ENCODE data around the gene DNM3.

Gene DNM3

GRCh38 chr1:172244865-172245264, 403.6 kb downstream of the DNM3 start:
- no peaks in the 10 kb centered on the region for H3F3A ChIP-seq (ENCODE audit: insufficient read depth, low read length)
- H3K4me3 ChIP-seq (ENCODE audit: low read length): no peak overlapping the region
- no peaks in the 10 kb centered on the region for H3K4me1 ChIP-seq (ENCODE audit: low read length)
- no peak overlapping the region for H3K9ac ChIP-seq (ENCODE audit: low read length)
- DNase-seq: no peak
- TF ChIP-seq, protein P1, sequence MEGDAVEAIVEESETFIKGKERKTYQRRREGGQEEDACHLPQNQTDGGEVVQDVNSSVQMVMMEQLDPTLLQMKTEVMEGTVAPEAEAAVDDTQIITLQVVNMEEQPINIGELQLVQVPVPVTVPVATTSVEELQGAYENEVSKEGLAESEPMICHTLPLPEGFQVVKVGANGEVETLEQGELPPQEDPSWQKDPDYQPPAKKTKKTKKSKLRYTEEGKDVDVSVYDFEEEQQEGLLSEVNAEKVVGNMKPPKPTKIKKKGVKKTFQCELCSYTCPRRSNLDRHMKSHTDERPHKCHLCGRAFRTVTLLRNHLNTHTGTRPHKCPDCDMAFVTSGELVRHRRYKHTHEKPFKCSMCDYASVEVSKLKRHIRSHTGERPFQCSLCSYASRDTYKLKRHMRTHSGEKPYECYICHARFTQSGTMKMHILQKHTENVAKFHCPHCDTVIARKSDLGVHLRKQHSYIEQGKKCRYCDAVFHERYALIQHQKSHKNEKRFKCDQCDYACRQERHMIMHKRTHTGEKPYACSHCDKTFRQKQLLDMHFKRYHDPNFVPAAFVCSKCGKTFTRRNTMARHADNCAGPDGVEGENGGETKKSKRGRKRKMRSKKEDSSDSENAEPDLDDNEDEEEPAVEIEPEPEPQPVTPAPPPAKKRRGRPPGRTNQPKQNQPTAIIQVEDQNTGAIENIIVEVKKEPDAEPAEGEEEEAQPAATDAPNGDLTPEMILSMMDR (IDR thresholded peaks at IDR 0.05; ENCODE audit: low read length): no peak
- no peak for TF ChIP-seq EZH2phosphoT487 (IDR thresholded peaks at IDR 0.05; ENCODE audit: low read length)
- no peak for TF ChIP-seq EZH2 (optimal IDR thresholded peaks at IDR 0.05; ENCODE audit: low read depth, low read length)
- H3K27me3 ChIP-seq (replicated peaks; ENCODE audit: insufficient read depth, low read length): no peaks in the 10 kb centered on the region
- H3K36me3 ChIP-seq (replicated peaks; ENCODE audit: insufficient read depth, low read length): no peaks in the 10 kb centered on the region
- no peaks in the 10 kb centered on the region for H3K9me3 ChIP-seq (replicated peaks; ENCODE audit: insufficient read depth, low read length)
- H3K4me2 ChIP-seq (ENCODE audit: low read depth, low read length): no peak overlapping the region
- H4K20me1 ChIP-seq (ENCODE audit: insufficient read depth, low read length): no peaks in the 10 kb centered on the region
- no peaks in the 10 kb centered on the region for H3K79me2 ChIP-seq (ENCODE audit: low read length)
- H3K9me2 ChIP-seq (replicated peaks; ENCODE audit: insufficient read depth, low read length): no peaks in the 10 kb centered on the region
- H2AFZ ChIP-seq (ENCODE audit: low read length): no peak overlapping the region
- no peak overlapping the region for H3K27ac ChIP-seq (ENCODE audit: low read length)

DNA sequence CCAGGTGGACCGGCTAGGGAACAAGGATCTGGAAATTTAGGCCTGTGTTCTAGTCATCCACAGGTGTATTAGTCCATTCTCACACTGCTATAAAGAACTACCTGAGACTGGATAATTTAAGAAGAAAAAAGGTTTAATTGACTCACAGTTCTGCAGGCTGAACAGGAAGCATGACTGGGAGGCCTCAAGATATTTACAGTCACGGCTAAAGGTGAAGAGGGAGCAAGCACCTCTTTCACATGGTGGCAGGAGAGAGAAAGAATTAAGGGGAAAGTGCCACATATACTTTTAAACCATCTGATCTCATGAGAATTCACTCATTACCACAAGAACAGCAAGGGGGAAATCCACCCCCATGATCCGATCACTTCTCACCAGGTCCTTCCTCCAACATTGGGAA, 404.5 kb downstream of the DNM3 start:
- Histone ChIP-seq H3K9me2 (replicated peaks; ENCODE audit: insufficient read depth, low read length) (no peaks in the 10 kb centered on the region), H3K36me3 (replicated peaks; ENCODE audit: insufficient read depth, low read length) (no peaks in the 10 kb centered on the region), H3K9me3 (replicated peaks; ENCODE audit: insufficient read depth, low read length) (no peaks in the 10 kb centered on the region), H3K27ac (ENCODE audit: low read length) (no peak overlapping the region), H3K27me3 (replicated peaks; ENCODE audit: insufficient read depth, low read length) (no peaks in the 10 kb centered on the region), H4K20me1 (ENCODE audit: insufficient read depth, low read length) (no peaks in the 10 kb centered on the region), H3K79me2 (ENCODE audit: low read length) (no peaks in the 10 kb centered on the region), H3F3A (ENCODE audit: insufficient read depth, low read length) (no peaks in the 10 kb centered on the region), H3K4me3 (ENCODE audit: low read length) (no peak overlapping the region), H3K4me1 (ENCODE audit: low read length) (no peaks in the 10 kb centered on the region), H2AFZ (ENCODE audit: low read length) (no peak overlapping the region), H3K4me2 (ENCODE audit: low read depth, low read length) (no peak overlapping the region), H3K9ac (ENCODE audit: low read length) (no peak overlapping the region)
- no peak for DNase-seq
- TF ChIP-seq EZH2phosphoT487 (IDR thresholded peaks at IDR 0.05; ENCODE audit: low read length) (no peak), EZH2 (optimal IDR thresholded peaks at IDR 0.05; ENCODE audit: low read depth, low read length) (no peak)
- TF ChIP-seq, protein P1 (IDR thresholded peaks at IDR 0.05; ENCODE audit: low read length): no peak

GRCh38 chr1:172246521-172247390, 405.5 kb downstream of the DNM3 start:
- H3K27me3 ChIP-seq (replicated peaks; ENCODE audit: insufficient read depth, low read length): no peaks in the 10 kb centered on the region
- H3K4me1 ChIP-seq (ENCODE audit: low read length): no peaks in the 10 kb centered on the region
- H4K20me1 ChIP-seq (ENCODE audit: insufficient read depth, low read length): no peaks in the 10 kb centered on the region
- no peaks in the 10 kb centered on the region for H3K36me3 ChIP-seq (replicated peaks; ENCODE audit: insufficient read depth, low read length)
- no peak for DNase-seq
- no peaks in the 10 kb centered on the region for H3F3A ChIP-seq (ENCODE audit: insufficient read depth, low read length)
- TF ChIP-seq EZH2 (optimal IDR thresholded peaks at IDR 0.05; ENCODE audit: low read depth, low read length): no peak
- H3K4me2 ChIP-seq (ENCODE audit: low read depth, low read length): no peak overlapping the region
- H3K9me2 ChIP-seq (replicated peaks; ENCODE audit: insufficient read depth, low read length): no peaks in the 10 kb centered on the region
- H3K27ac ChIP-seq (ENCODE audit: low read length): no peak overlapping the region
- H3K4me3 ChIP-seq (ENCODE audit: low read length): no peak overlapping the region
- H3K79me2 ChIP-seq (ENCODE audit: low read length): no peaks in the 10 kb centered on the region
- no peaks in the 10 kb centered on the region for H3K9me3 ChIP-seq (replicated peaks; ENCODE audit: insufficient read depth, low read length)
- H3K9ac ChIP-seq (ENCODE audit: low read length): no peak overlapping the region
- H2AFZ ChIP-seq (ENCODE audit: low read length): no peak overlapping the region

GRCh38 chr1:172251486-172251885, 410.2 kb downstream of the DNM3 start:
- no peaks in the 10 kb centered on the region for H4K20me1 ChIP-seq (ENCODE audit: insufficient read depth, low read length)
- no peaks in the 10 kb centered on the region for H3K9me2 ChIP-seq (replicated peaks; ENCODE audit: insufficient read depth, low read length)
- TF ChIP-seq, protein P1 (IDR thresholded peaks at IDR 0.05; ENCODE audit: low read length): no peak
- TF ChIP-seq EZH2phosphoT487 (IDR thresholded peaks at IDR 0.05; ENCODE audit: low read length) (no peak), EZH2 (optimal IDR thresholded peaks at IDR 0.05; ENCODE audit: low read depth, low read length) (no peak)
- peaks cover 8% of the 10 kb centered on the region; the same call in 1 of the 2 replicates for H3F3A ChIP-seq (ENCODE audit: insufficient read depth, low read length)
- no peak overlapping the region for H3K9ac ChIP-seq (ENCODE audit: low read length)
- no peaks in the 10 kb centered on the region for H3K27me3 ChIP-seq (replicated peaks; ENCODE audit: insufficient read depth, low read length)
- H3K27ac ChIP-seq (ENCODE audit: low read length): no peak overlapping the region
- peaks cover 18% of the 10 kb centered on the region for H3K4me1 ChIP-seq (ENCODE audit: low read length)
- no peak overlapping the region for H3K4me2 ChIP-seq (ENCODE audit: low read depth, low read length)
- no peaks in the 10 kb centered on the region for H3K9me3 ChIP-seq (replicated peaks; ENCODE audit: insufficient read depth, low read length)
- H2AFZ ChIP-seq (ENCODE audit: low read length): no peak overlapping the region
- no peaks in the 10 kb centered on the region for H3K79me2 ChIP-seq (ENCODE audit: low read length)
- no peak for DNase-seq
- no peaks in the 10 kb centered on the region for H3K36me3 ChIP-seq (replicated peaks; ENCODE audit: insufficient read depth, low read length)
- no peak overlapping the region for H3K4me3 ChIP-seq (ENCODE audit: low read length)
